Anterior cingulate cortex (tissue), 58 donors: ENCODE results near the gene PARD6G.

Experiments
- DNase-seq, 58 donors: peaks; one replicate each; lab custom pipeline; 2025; lab: John Stamatoyannopoulos, UW

PARD6G gene

GRCh38 chr18:80218341-80219227 is 28.7 kb downstream of the PARD6G start:
- no peak for DNase-seq

DNA sequence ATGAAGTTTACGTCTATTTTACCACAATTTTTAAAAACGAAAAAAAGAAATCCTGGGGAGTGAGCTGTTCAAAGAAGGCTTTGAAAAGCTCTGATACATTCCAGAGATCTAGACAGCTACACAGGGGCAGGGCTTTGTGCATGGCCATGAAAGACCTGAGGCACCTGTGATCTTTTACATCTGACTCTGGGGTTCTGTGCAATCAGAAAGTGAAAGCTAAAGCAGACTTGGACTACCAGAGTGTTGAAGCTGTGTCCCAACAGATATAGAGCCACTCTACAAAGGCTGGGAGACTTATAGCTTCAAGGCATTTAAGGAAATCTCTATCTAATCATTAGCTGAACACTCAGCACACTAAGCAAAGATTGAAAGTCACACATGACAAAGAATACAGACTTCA is 34.1 kb downstream of the PARD6G start:
- DNase-seq = no peak

GRCh38 chr18:80210312-80211083 is 36.8 kb downstream of the PARD6G start:
- peak in 3 of 58 donors; percentile 2 to 7 (median 4) for DNase-seq

- no peak for DNase-seq
These were observed 38.7 kb downstream of the PARD6G start for GRCh38 chr18:80208620-80209019.

GRCh38 chr18:80205294-80205693 is 42.0 kb downstream of the PARD6G start:
- no peak for DNase-seq

- DNase-seq = no peak
These were observed 43.2 kb downstream of the PARD6G start for GRCh38 chr18:80204142-80204541.

GRCh38 chr18:80203249-80203648 is 44.1 kb downstream of the PARD6G start:
- DNase-seq = no peak

- no peak for DNase-seq
These were observed 44.9 kb downstream of the PARD6G start for GRCh38 chr18:80202264-80202998.

DNA sequence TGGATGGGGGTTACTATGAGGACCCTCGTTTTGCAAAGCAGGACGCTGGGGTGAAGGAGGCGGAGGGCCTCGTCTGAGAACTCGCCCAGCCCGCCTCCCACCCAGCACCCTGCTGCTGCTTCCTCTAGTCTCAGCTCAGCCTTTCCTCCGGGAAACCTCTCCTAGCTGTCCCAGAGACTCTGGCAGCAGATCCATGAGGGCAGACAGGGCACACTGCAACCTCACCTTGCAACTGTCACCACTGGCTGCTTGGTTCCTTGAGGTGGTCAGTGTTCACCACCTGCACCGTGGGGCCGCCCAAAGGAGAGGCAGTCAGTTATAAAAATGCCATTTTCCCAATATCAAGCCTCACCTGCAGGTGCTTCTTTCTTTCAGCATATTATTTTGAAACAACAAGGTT is 45.6 kb downstream of the PARD6G start:
- no peak for DNase-seq

- DNase-seq = peak in 1 of 58 donors; percentile 13
These were observed 46.2 kb downstream of the PARD6G start for GRCh38 chr18:80200932-80201672.

GRCh38 chr18:80200171-80200931 is 47.0 kb downstream of the PARD6G start:
- peak in 40 of 58 donors; percentile 12 to 81 (median 46) for DNase-seq

DNA sequence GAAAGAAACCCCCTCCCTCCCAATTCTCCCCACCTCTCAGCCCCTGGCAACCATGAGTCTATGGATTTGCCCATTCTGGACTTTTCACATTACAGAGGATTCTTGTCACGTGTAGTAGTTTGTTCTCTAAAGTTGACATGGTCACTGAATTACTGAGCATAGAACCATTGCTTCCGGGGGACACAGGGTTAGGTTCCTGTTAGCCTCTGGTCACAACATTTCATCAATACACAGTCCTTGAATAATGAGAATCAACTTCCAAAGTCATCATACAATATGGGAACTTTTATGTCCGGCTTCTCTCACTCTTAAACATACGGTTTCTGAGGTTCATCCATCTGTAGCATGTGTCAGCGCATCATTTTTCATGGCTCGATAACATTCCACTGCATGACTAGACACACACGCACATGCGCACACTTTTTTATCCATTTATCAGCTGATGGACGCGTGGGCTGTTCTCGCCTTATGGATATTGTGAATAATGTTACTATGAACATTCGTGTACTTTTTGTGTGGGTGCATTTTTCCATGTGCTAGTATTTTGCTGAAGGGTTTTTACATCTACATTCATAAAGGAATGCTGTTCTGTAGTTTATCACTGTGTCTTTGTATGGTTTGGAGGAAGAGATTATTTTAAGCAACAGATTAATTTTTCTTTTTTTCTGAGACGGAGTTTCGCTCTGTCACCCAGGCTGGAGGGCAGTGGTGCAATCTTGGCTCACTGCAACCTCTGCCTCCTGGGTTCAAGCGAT is 48.1 kb downstream of the PARD6G start:
- no peak for DNase-seq

- no peak for DNase-seq
These were observed 48.9 kb downstream of the PARD6G start for GRCh38 chr18:80198391-80198790.

GRCh38 chr18:80197528-80197927 is 49.8 kb downstream of the PARD6G start:
- DNase-seq = no peak

GRCh38 chr18:80196528-80197320 is 50.6 kb downstream of the PARD6G start:
- no peak for DNase-seq

DNA sequence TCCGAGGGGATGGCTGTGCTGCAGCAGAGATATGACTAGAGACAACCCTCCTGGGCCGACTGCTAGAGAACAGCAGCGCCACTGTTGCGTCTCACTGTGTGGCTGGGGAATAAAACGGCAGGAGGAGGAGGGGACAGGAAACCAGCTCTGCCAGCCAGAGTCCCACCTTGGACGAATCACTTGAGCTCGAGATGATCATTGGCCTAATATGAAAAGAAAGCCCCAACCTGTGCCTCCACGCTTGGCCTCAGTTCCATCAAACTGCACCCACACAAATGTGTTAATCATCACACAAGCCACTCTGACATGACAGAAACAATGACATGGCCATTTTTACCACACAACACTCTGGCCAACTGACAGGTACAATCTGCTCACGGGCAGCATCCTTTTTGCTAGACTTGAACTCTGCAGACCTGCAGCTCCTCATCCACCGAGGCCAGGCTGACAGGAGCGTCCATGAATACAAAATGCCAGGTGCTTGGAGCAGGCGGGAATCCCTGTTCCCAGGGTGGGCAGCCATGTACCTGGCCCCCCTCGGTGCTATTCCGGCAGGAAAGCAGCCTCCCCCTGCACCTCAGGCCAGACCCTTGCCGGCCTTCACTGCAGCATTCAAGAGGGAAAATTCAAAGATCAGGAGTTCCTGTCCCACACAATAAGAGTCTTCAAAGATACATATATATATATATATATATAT is 52.3 kb downstream of the PARD6G start:
- DNase-seq = no peak

GRCh38 chr18:80193701-80194100 is 53.6 kb downstream of the PARD6G start:
- no peak for DNase-seq
